IMR-90 (cell line): ENCODE data around the gene SLC46A1. TPM values are rescaled to one million over a fixed set of nuclear protein-coding genes. Genes with fewer than 3 reads are reported as not detected.

Experiments
- ATAC-seq: fragments of 200-7000 bp; cut with Tn5 transposase; 2 replicates; pipeline ENCODE4 v1.9.1; 2020; ENCODE audit warnings: low read depth, mild to moderate bottlenecking, moderate library complexity
- Bru-seq: library from RNA; stranded (reverse); fragments of 400-500 nt; gene quantifications from one replicate; lab custom pipeline; 2021; lab: Mats Ljungman, UMichigan
- BruChase-seq, 2 experiments: library from RNA; stranded (reverse); fragments of 400-500 nt; gene quantifications; one replicate each; lab custom pipeline; 2021; lab: Mats Ljungman, UMichigan
- BruUV-seq: library from RNA; stranded (reverse); fragments of 400-500 nt; replicated peaks from 2 replicates; lab custom pipeline; 2021; lab: Mats Ljungman, UMichigan
- CTCF ChIA-PET: fragments of 300-600 bp; formaldehyde crosslinking; extraction: SDS; loops from one replicate; lab custom pipeline; 2021; ENCODE audit warnings: antibody characterized with exemption; lab: Yijun Ruan, JAX
- POLR2A ChIA-PET: fragments of 300-600 bp; sonication (Branson Sonifier 250); formaldehyde crosslinking; loops from one replicate; lab custom pipeline; 2022; ENCODE audit warnings: antibody characterized with exemption; ENCODE audit not compliant: unreplicated experiment; lab: Charles Lee
- DNase-seq: peaks from one replicate; pipeline ENCODE4 v3.0.0; 2013
- H2AFZ ChIP-seq: replicated peaks from 2 replicates; pipeline ENCODE3; 2013; ENCODE audit warnings: low read length, mild to moderate bottlenecking; ENCODE audit not compliant: poor library complexity
- H2AK5ac ChIP-seq: 2 replicates; pipeline ENCODE4 v1.6.1; 2013; ENCODE audit warnings: low read depth, low read length, inconsistent platforms
- H2AK9ac ChIP-seq: replicated peaks from 2 replicates; pipeline ENCODE3; 2013; ENCODE audit warnings: mild to moderate bottlenecking, low read depth, low read length, moderate library complexity; ENCODE audit not compliant: poor library complexity
- H2BK120ac ChIP-seq: 2 replicates; pipeline ENCODE4 v1.6.1; 2013; ENCODE audit warnings: low read depth, low read length, inconsistent platforms
- H2BK15ac ChIP-seq: 3 replicates; pipeline ENCODE4 v1.6.1; 2013; ENCODE audit warnings: low read depth, low read length, inconsistent platforms
- H2BK20ac ChIP-seq: 2 replicates; pipeline ENCODE4 v1.6.1; 2013; ENCODE audit warnings: low read depth, mild to moderate bottlenecking, inconsistent platforms, low read length, moderate library complexity
- H2BK5ac ChIP-seq: 2 replicates; pipeline ENCODE4 v1.6.1; 2013; ENCODE audit warnings: mild to moderate bottlenecking, low read depth, low read length, inconsistent platforms; ENCODE audit not compliant: poor library complexity, severe bottlenecking
- H3K14ac ChIP-seq: replicated peaks from 2 replicates; pipeline ENCODE4 v1.6.1; 2013; ENCODE audit warnings: low read depth, low read length, inconsistent platforms
- H3K18ac ChIP-seq: 2 replicates; pipeline ENCODE4 v1.6.1; 2013; ENCODE audit warnings: low read depth, low read length, control low read depth
- H3K23ac ChIP-seq: 2 replicates; pipeline ENCODE4 v1.6.1; 2013; ENCODE audit warnings: low read depth, low read length, inconsistent platforms
- H3K27ac ChIP-seq: 2 replicates; pipeline ENCODE4 v1.5.1; 2013; ENCODE audit warnings: mild to moderate bottlenecking, control low read depth, low read length; ENCODE audit not compliant: insufficient read depth
- H3K27me3 ChIP-seq: 2 replicates; pipeline ENCODE4 v1.6.1; 2013; ENCODE audit warnings: low read length; ENCODE audit not compliant: control insufficient read depth, insufficient read depth
- H3K36me3 ChIP-seq: 2 replicates; pipeline ENCODE4 v1.6.1; 2013; ENCODE audit warnings: low read length, mixed read lengths; ENCODE audit not compliant: control insufficient read depth, insufficient read depth
- H3K4ac ChIP-seq: 2 replicates; pipeline ENCODE4 v1.6.1; 2013; ENCODE audit warnings: low read depth, low read length, inconsistent platforms
- H3K4me1 ChIP-seq: 2 replicates; pipeline ENCODE4 v1.6.1; 2013; ENCODE audit warnings: low read length, mixed read lengths; ENCODE audit not compliant: control insufficient read depth, insufficient read depth
- H3K4me2 ChIP-seq: 2 replicates; pipeline ENCODE4 v1.6.1; 2013; ENCODE audit warnings: low read depth, mild to moderate bottlenecking, control low read depth, low read length, moderate library complexity
- H3K4me3 ChIP-seq: 2 replicates; pipeline ENCODE4 v1.5.1; 2013; ENCODE audit warnings: low read depth, mild to moderate bottlenecking, control low read depth, low read length, moderate library complexity; ENCODE audit not compliant: insufficient read depth
- H3K56ac ChIP-seq: 2 replicates; pipeline ENCODE4 v1.6.1; 2013; ENCODE audit warnings: low read length, inconsistent platforms; ENCODE audit not compliant: insufficient read depth; ENCODE audit errors: extremely low read depth
- H3K79me1 ChIP-seq, 2 experiments: 2 replicates each; pipeline ENCODE4 v1.6.1; 2013; ENCODE audit warnings: low read length in 2 of 2, inconsistent platforms in 1 of 2, low read depth in 1 of 2
- H3K9ac ChIP-seq: 2 replicates; pipeline ENCODE4 v1.6.1; 2013; ENCODE audit warnings: low read depth, low read length, control low read depth
- H3K9me1 ChIP-seq: 2 replicates; pipeline ENCODE4 v1.6.1; 2013; ENCODE audit warnings: low read length, inconsistent platforms; ENCODE audit not compliant: insufficient read depth
- H3K9me3 ChIP-seq: 2 replicates; pipeline ENCODE4 v1.6.1; 2013; ENCODE audit warnings: low read length; ENCODE audit not compliant: control insufficient read depth, insufficient read depth
- H4K20me1 ChIP-seq: 2 replicates; pipeline ENCODE4 v1.6.1; 2013; ENCODE audit warnings: low read length, inconsistent platforms; ENCODE audit not compliant: insufficient read depth
- H4K5ac ChIP-seq: 2 replicates; pipeline ENCODE4 v1.6.1; 2013; ENCODE audit warnings: mild to moderate bottlenecking, low read depth, low read length, control low read depth
- H4K8ac ChIP-seq, 2 experiments: 2 replicates each; pipeline ENCODE4 v1.6.1; 2013; ENCODE audit warnings: low read depth in 2 of 2, low read length in 2 of 2, control low read depth in 1 of 2, inconsistent platforms in 1 of 2
- H4K91ac ChIP-seq: 2 replicates; pipeline ENCODE4 v1.6.1; 2013; ENCODE audit warnings: low read depth, low read length, inconsistent platforms; ENCODE audit not compliant: insufficient read depth
- MXI1 ChIP-seq: IDR thresholded peaks from 2 replicates; pipeline ENCODE4 v1.6.1; 2012; ENCODE audit warnings: low read depth, mild to moderate bottlenecking, low read length, moderate library complexity, borderline replicate concordance
- NFE2L2 ChIP-seq: fragments of 150-350 bp; IDR thresholded peaks from 2 replicates; pipeline ENCODE4 v1.6.1; 2016; ENCODE audit warnings: low read depth, mild to moderate bottlenecking, low read length
- WGBS, 2 experiments: methylation state at CpG; one replicate each; pipeline versions ENCODE4 v1.1.5 to v1.1.7; 2013; ENCODE audit warnings: missing lambda C conversion rate in 2 of 2; ENCODE audit not compliant: insufficient read length in 1 of 2; ENCODE audit errors: extremely low coverage in 2 of 2; 5-methylcytosine and 5-hydroxymethylcytosine counted together
- dilution Hi-C: fragments of 300-500 bp; cut with HindIII; formaldehyde crosslinking; loops from one replicate; pipeline ENCODE4 v1.14.3; 2018; ENCODE audit warnings: low sequenced_read_pairs; ENCODE audit not compliant: unreplicated experiment
- in situ Hi-C: fragments of 300-500 bp; cut with MboI; formaldehyde crosslinking; loops from 3 replicates; pipeline ENCODE4 v1.14.3; 2019; ENCODE audit warnings: low sequenced_read_pairs, inconsistent platforms, mixed read lengths
- intact Hi-C: fragments of 100-400 bp; cut with micrococcal nuclease; formaldehyde crosslinking; loops from 2 replicates; pipeline ENCODE4 v1.10.0; 2022
- long read RNA-seq: library from polyadenylated mRNA; unstranded; transcript quantifications from one replicate; pipeline ENCODE4 v2.0.0, GENCODE V29; 2021; ENCODE audit not compliant: unreplicated experiment
- polyA plus RNA-seq, 3 experiments: library from polyadenylated mRNA; depleted of rRNA; stranded (reverse); fragments of >200 nt; gene quantifications; 2 replicates each; pipeline ENCODE4 v1.2.3, GENCODE V29; 2012; ENCODE audit warnings: low replicate concordance in 1 of 3
- total RNA-seq: library from RNA; depleted of rRNA; stranded (reverse); fragments of >200 nt; gene quantifications from 2 replicates; pipeline ENCODE4 v1.2.3, GENCODE V29; 2012; rRNA removed

The SLC46A1 gene
- total RNA-seq = 2.7 and 2.8 TPM in 2 replicates
- polyA plus RNA-seq (2012; rRNA removed) = 3.9 and 4.0 TPM in 2 replicates
- 2.6 and 3.0 TPM in 2 replicates for polyA plus RNA-seq (2012; cell fraction: cytosol; rRNA removed)
- polyA plus RNA-seq (2012; cell fraction: nucleus; rRNA removed; ENCODE audit: low replicate concordance) = 5.3 and 6.3 TPM in 2 replicates
- percentile 42 among the genes with signal in this experiment for Bru-seq, nascent RNA
- BruChase-seq, experiment 1, labeled RNA remaining after a 6-hour chase = percentile 52 among the genes with signal in this experiment
- percentile 53 among the genes with signal in this experiment for BruChase-seq, experiment 2, labeled RNA remaining after a 2-hour chase
- long read RNA-seq, full-length matches to known transcripts = 3 of 7 reads
- long read RNA-seq, partial matches to known transcripts = 0 of 7 reads
- long read RNA-seq, other reads (novel, unspliced or antisense) = 4 of 7 reads

- Histone ChIP-seq H4K8ac (peak within 1 kb of the TSS; percentile 68 to 90; a peak in 3 of 4 replicates), H2BK15ac (no peak within 1 kb of the TSS), H4K5ac (no peak within 1 kb of the TSS; the same call in 1 of the 2 replicates), H3K23ac (peak within 1 kb of the TSS; percentile 78; the same call in 1 of the 2 replicates), H4K20me1 (no peaks in the 10 kb centered on the region), H2BK5ac (no peak within 1 kb of the TSS), H3K4me1 (peaks cover 3% of the 10 kb centered on the region), H3K27ac (no peak within 1 kb of the TSS; the same call in 1 of the 2 replicates), H3K4me2 (peak within 1 kb of the TSS; percentile 83), H4K91ac (no peak within 1 kb of the TSS; the same call in 1 of the 2 replicates), H3K9ac (peak within 1 kb of the TSS; percentile 22), H2BK120ac (no peak within 1 kb of the TSS), H3K18ac (no peak within 1 kb of the TSS), H3K4ac (peak within 1 kb of the TSS; percentile 58), H3K56ac (no peak within 1 kb of the TSS), H3K9me1 (peaks cover 12% of the 10 kb centered on the region), H2AFZ (peak within 1 kb of the TSS; percentile 99), H3K4me3 (peak within 1 kb of the TSS; percentile 66), H3K36me3 (peaks cover 3% of the 10 kb centered on the region), H2BK20ac (no peak within 1 kb of the TSS), H2AK5ac (no peak within 1 kb of the TSS), H2AK9ac (peak within 1 kb of the TSS; percentile 88), H3K27me3 (0 out of 2 replicates have a peak, but pooled peaks cover 2% of the 10 kb centered on the region), H3K9me3 (no peaks in the 10 kb centered on the region), H3K14ac (peak within 1 kb of the TSS; percentile 58), H3K79me1 (no peaks in the 10 kb centered on the region)
- no peak for DNase-seq
- ChIA-PET POLR2A (no interaction called here), CTCF (interaction anchor here (0.7 to 1.0 kb wide), 2 partner anchors 11 to 711 kb away, joined by 3 to 5 read pairs; no protein-coding TSS in a partner anchor)
- no TSS peak for BruUV-seq
- 2% methylated on average over 49 of the region's 70 CpGs; no CpG with 5 or more reads in 1 of the 2 experiments for WGBS, 2 experiments
- dilution Hi-C loops (no loop called here), in situ Hi-C loops (no loop called here), intact Hi-C loops (loop anchor here (10.0 kb wide), 1 partner anchor 139 kb away; no protein-coding TSS in a partner anchor)
- peak; percentile 84 for ATAC-seq
- TF ChIP-seq NFE2L2 (no peak), MXI1 (peak; percentile 64; the same call in 1 of the 2 replicates)
These were observed at the start of gene SLC46A1 for GRCh38 chr17:28405632-28406472. Gene SLC46A1 (minus strand): TSS chr17:28406212. CDS start chr17:28406114, 98 bp downstream.
